ENCODE measurements around the gene ARHGAP9. TPM values are rescaled to one million over a fixed set of nuclear protein-coding genes. Genes with fewer than 3 reads are reported as not detected.

The ARHGAP9 gene
- total RNA-seq, 1 donor from 2014 or later = 2.9 TPM

GRCh38 chr12:57491393-57492280, 12.0 kb upstream of the ARHGAP9 start:
- Mint-ChIP-seq H3K4me1 (ENCODE audit: low read depth) (peaks cover 35% of the 10 kb centered on the region), H3K27me3 (ENCODE audit: low read depth) (no peaks in the 10 kb centered on the region), H3K4me3 (ENCODE audit: unreplicated experiment) (no peak overlapping the region), H3K9me3 (ENCODE audit: low read depth) (no peaks in the 10 kb centered on the region), H3K36me3 (ENCODE audit: low read depth) (peaks cover 35% of the 10 kb centered on the region), H3K27ac (ENCODE audit: unreplicated experiment) (peak overlapping the region; percentile 74)
- DNase-seq (ENCODE audit: low spot score) = peak; percentile 25
- TF ChIP-seq, protein P1, sequence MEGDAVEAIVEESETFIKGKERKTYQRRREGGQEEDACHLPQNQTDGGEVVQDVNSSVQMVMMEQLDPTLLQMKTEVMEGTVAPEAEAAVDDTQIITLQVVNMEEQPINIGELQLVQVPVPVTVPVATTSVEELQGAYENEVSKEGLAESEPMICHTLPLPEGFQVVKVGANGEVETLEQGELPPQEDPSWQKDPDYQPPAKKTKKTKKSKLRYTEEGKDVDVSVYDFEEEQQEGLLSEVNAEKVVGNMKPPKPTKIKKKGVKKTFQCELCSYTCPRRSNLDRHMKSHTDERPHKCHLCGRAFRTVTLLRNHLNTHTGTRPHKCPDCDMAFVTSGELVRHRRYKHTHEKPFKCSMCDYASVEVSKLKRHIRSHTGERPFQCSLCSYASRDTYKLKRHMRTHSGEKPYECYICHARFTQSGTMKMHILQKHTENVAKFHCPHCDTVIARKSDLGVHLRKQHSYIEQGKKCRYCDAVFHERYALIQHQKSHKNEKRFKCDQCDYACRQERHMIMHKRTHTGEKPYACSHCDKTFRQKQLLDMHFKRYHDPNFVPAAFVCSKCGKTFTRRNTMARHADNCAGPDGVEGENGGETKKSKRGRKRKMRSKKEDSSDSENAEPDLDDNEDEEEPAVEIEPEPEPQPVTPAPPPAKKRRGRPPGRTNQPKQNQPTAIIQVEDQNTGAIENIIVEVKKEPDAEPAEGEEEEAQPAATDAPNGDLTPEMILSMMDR (IDR thresholded peaks at IDR 0.05) = peak; percentile 45

- Mint-ChIP-seq H3K27me3 (ENCODE audit: low read depth) (no peaks in the 10 kb centered on the region), H3K36me3 (ENCODE audit: low read depth) (peaks cover 32% of the 10 kb centered on the region), H3K9me3 (ENCODE audit: low read depth) (no peaks in the 10 kb centered on the region), H3K4me1 (ENCODE audit: low read depth) (peaks cover 35% of the 10 kb centered on the region), H3K27ac (ENCODE audit: unreplicated experiment) (peak overlapping the region; percentile 12), H3K4me3 (ENCODE audit: unreplicated experiment) (no peak overlapping the region)
- TF ChIP-seq, protein P1 (IDR thresholded peaks at IDR 0.05) = no peak
- DNase-seq (ENCODE audit: low spot score) = peak; percentile 67
These were observed 10.5 kb upstream of the ARHGAP9 start for GRCh38 chr12:57490126-57490525.

GRCh38 chr12:57489157-57489641, 9.5 kb upstream of the ARHGAP9 start:
- peak overlapping the region; percentile 97 for H3K27ac Mint-ChIP-seq (ENCODE audit: unreplicated experiment)
- H3K27me3 Mint-ChIP-seq (ENCODE audit: low read depth) = no peaks in the 10 kb centered on the region
- TF ChIP-seq, protein P1 (IDR thresholded peaks at IDR 0.05) = no peak
- peaks cover 35% of the 10 kb centered on the region for H3K4me1 Mint-ChIP-seq (ENCODE audit: low read depth)
- peak overlapping the region; percentile 99 for H3K4me3 Mint-ChIP-seq (ENCODE audit: unreplicated experiment)
- no peaks in the 10 kb centered on the region for H3K9me3 Mint-ChIP-seq (ENCODE audit: low read depth)
- H3K36me3 Mint-ChIP-seq (ENCODE audit: low read depth) = peaks cover 32% of the 10 kb centered on the region
- peak; percentile 13 for DNase-seq (ENCODE audit: low spot score)

GRCh38 chr12:57488402-57489156, 8.9 kb upstream of the ARHGAP9 start:
- Mint-ChIP-seq H3K27ac (ENCODE audit: unreplicated experiment) (peak overlapping the region; percentile 97), H3K4me1 (ENCODE audit: low read depth) (peaks cover 36% of the 10 kb centered on the region), H3K4me3 (ENCODE audit: unreplicated experiment) (peak overlapping the region; percentile 99), H3K9me3 (ENCODE audit: low read depth) (no peaks in the 10 kb centered on the region), H3K27me3 (ENCODE audit: low read depth) (no peaks in the 10 kb centered on the region), H3K36me3 (ENCODE audit: low read depth) (peaks cover 32% of the 10 kb centered on the region)
- peak; percentile 20 for DNase-seq (ENCODE audit: low spot score)
- TF ChIP-seq, protein P1 (IDR thresholded peaks at IDR 0.05) = no peak

Data from chondrocyte (in vitro differentiated cells).